Measurements from ENCODE around the gene PROM1. TPM values are rescaled to one million over a fixed set of nuclear protein-coding genes. Genes with fewer than 3 reads are reported as not detected.

The PROM1 gene
- total and polyA plus RNA-seq, 4 donors, result 1.2 to 5.2 (median 3.7) TPM

GRCh38 chr4:15990570-15991285 lies 93.1 kb downstream of the PROM1 start:
- Histone ChIP-seq H3K9ac (ENCODE audit: low read depth in 1 of 2, low read length in 2 of 2) (no peak overlapping the region), H3K4me1 (ENCODE audit: control insufficient read depth in 4 of 4, insufficient read depth in 4 of 4, low read length in 3 of 4) (peaks cover 0 to 2% (median 0%) of the 10 kb centered on the region in 4 donors), H3K27me3 (ENCODE audit: control insufficient read depth in 4 of 4, insufficient read depth in 4 of 4, low read length in 3 of 4) (no peaks in the 10 kb centered on the region), H3K4me3 (ENCODE audit: low read depth in 1 of 3, low read length in 3 of 3) (no peak overlapping the region), H3K9me3 (ENCODE audit: control insufficient read depth in 4 of 4, low read length in 3 of 4) (no peaks in the 10 kb centered on the region), H3K36me3 (ENCODE audit: control insufficient read depth in 4 of 4, insufficient read depth in 3 of 4, low read depth in 1 of 4, low read length in 3 of 4) (no peaks in the 10 kb centered on the region), H3K27ac (ENCODE audit: low read depth in 1 of 2, low read length in 2 of 2) (no peak overlapping the region)
- 82% methylated on average over 12 of the region's 12 CpGs for WGBS
- TF ChIP-seq TAF1 (conservative IDR thresholded peaks at IDR 0.05) (no peak), RXRA (IDR thresholded peaks at IDR 0.05) (no peak)
- DNase-seq (ENCODE audit: low spot score), result no peak

- Histone ChIP-seq H3K36me3 (ENCODE audit: control insufficient read depth in 4 of 4, insufficient read depth in 3 of 4, low read depth in 1 of 4, low read length in 3 of 4) (no peaks in the 10 kb centered on the region), H3K27me3 (ENCODE audit: control insufficient read depth in 4 of 4, insufficient read depth in 4 of 4, low read length in 3 of 4) (no peaks in the 10 kb centered on the region), H3K4me1 (ENCODE audit: control insufficient read depth in 4 of 4, insufficient read depth in 4 of 4, low read length in 3 of 4) (peaks cover 0 to 2% (median 0%) of the 10 kb centered on the region in 4 donors), H3K9ac (ENCODE audit: low read depth in 1 of 2, low read length in 2 of 2) (no peak overlapping the region), H3K9me3 (ENCODE audit: control insufficient read depth in 4 of 4, low read length in 3 of 4) (no peaks in the 10 kb centered on the region), H3K27ac (ENCODE audit: low read depth in 1 of 2, low read length in 2 of 2) (no peak overlapping the region), H3K4me3 (ENCODE audit: low read depth in 1 of 3, low read length in 3 of 3) (no peak overlapping the region)
- no peak for DNase-seq (ENCODE audit: low spot score)
- 82% methylated on average over 6 of the region's 6 CpGs for WGBS
- TF ChIP-seq HNF4G (IDR thresholded peaks at IDR 0.05) (no peak), YY1 (IDR thresholded peaks at IDR 0.05) (no peak), RXRA (IDR thresholded peaks at IDR 0.05) (no peak), ATF3 (IDR thresholded peaks at IDR 0.05) (no peak), NR2F2 (IDR thresholded peaks at IDR 0.05) (no peak), CTCF (IDR thresholded peaks at IDR 0.05; ENCODE audit: low read depth, low read length, missing input control) (no peak), HNF4A (conservative IDR thresholded peaks at IDR 0.05) (no peak), RAD21 (IDR thresholded peaks at IDR 0.05) (no peak), ZBTB33 (IDR thresholded peaks at IDR 0.05) (no peak), GABPA (IDR thresholded peaks at IDR 0.05 in 1 of 2, conservative IDR thresholded peaks at IDR 0.05 in 1 of 2) (no peak), EGR1 (IDR thresholded peaks at IDR 0.05; ENCODE audit: low read depth in 2 of 2) (no peak)
These were observed 94.4 kb downstream of the PROM1 start for GRCh38 chr4:15989424-15989823.

- no peak for DNase-seq (ENCODE audit: low spot score)
- no peaks in the 10 kb centered on the region for H3K9me3 ChIP-seq (ENCODE audit: control insufficient read depth in 4 of 4, low read length in 3 of 4)
- H3K4me3 ChIP-seq (ENCODE audit: low read depth in 1 of 3, low read length in 3 of 3), result no peak overlapping the region
- no peaks in the 10 kb centered on the region for H3K27me3 ChIP-seq (ENCODE audit: control insufficient read depth in 4 of 4, insufficient read depth in 4 of 4, low read length in 3 of 4)
- WGBS, result 30% methylated on average over 1 of the region's 1 CpG
- H3K27ac ChIP-seq (ENCODE audit: low read depth in 1 of 2, low read length in 2 of 2), result no peak overlapping the region
- no peak for TF ChIP-seq HNF4G (IDR thresholded peaks at IDR 0.05)
- no peak for TF ChIP-seq REST (IDR thresholded peaks at IDR 0.05)
- TF ChIP-seq JUND (IDR thresholded peaks at IDR 0.05), result no peak
- no peak for TF ChIP-seq GABPA (IDR thresholded peaks at IDR 0.05 in 1 of 2, conservative IDR thresholded peaks at IDR 0.05 in 1 of 2)
- no peak for TF ChIP-seq ZBTB33 (IDR thresholded peaks at IDR 0.05)
- no peak for TF ChIP-seq HNF4A (conservative IDR thresholded peaks at IDR 0.05)
- no peak overlapping the region for H3K9ac ChIP-seq (ENCODE audit: low read depth in 1 of 2, low read length in 2 of 2)
- no peaks in the 10 kb centered on the region for H3K36me3 ChIP-seq (ENCODE audit: control insufficient read depth in 4 of 4, insufficient read depth in 3 of 4, low read depth in 1 of 4, low read length in 3 of 4)
- H3K4me1 ChIP-seq (ENCODE audit: control insufficient read depth in 4 of 4, insufficient read depth in 4 of 4, low read length in 3 of 4), result peaks cover 0 to 2% (median 0%) of the 10 kb centered on the region in 4 donors
These were observed 95.6 kb downstream of the PROM1 start for GRCh38 chr4:15988222-15988621.
